Skeletal muscle tissue (tissue), 4 donors: ENCODE data around the gene PTH2R. TPM values are rescaled to one million over a fixed set of nuclear protein-coding genes. Genes with fewer than 3 reads are reported as not detected.

Experiments
- H3K27ac ChIP-seq: one replicate; pipeline ENCODE4 v1.7.0; 2013; ENCODE audit warnings: mild to moderate bottlenecking, low read depth, low read length, inconsistent platforms
- H3K27me3 ChIP-seq, 3 donors: one replicate each; pipeline ENCODE4 v1.7.0; 2013; ENCODE audit warnings: low read length in 3 of 3; ENCODE audit not compliant: control insufficient read depth in 3 of 3, insufficient read depth in 3 of 3
- H3K36me3 ChIP-seq, 3 donors: one replicate each; pipeline ENCODE4 v1.7.0; 2013; ENCODE audit warnings: low read length in 3 of 3; ENCODE audit not compliant: control insufficient read depth in 3 of 3, insufficient read depth in 3 of 3
- H3K4me1 ChIP-seq, 3 donors: one replicate each; pipeline ENCODE4 v1.7.0; 2013; ENCODE audit warnings: low read length in 3 of 3, mild to moderate bottlenecking in 3 of 3; ENCODE audit not compliant: control insufficient read depth in 3 of 3, insufficient read depth in 3 of 3
- H3K4me3 ChIP-seq, 3 donors: one replicate each; pipeline ENCODE4 v1.7.0; 2013; ENCODE audit warnings: low read length in 3 of 3
- H3K9ac ChIP-seq, 3 donors: one replicate each; pipeline ENCODE4 v1.7.0; 2013; ENCODE audit warnings: low read length in 3 of 3, mild to moderate bottlenecking in 3 of 3, moderate library complexity in 2 of 3, low read depth in 1 of 3
- H3K9me3 ChIP-seq, 3 donors: one replicate each; pipeline ENCODE4 v1.7.0; 2013; ENCODE audit warnings: low read length in 3 of 3; ENCODE audit not compliant: control insufficient read depth in 3 of 3
- total RNA-seq: library from RNA; depleted of rRNA; stranded (reverse); fragments of >200 nt; gene quantifications from one replicate; pipeline ENCODE4 v1.2.3, GENCODE V29; 2014
- donor health status: Osteomylitis.

Gene PTH2R, protein sequence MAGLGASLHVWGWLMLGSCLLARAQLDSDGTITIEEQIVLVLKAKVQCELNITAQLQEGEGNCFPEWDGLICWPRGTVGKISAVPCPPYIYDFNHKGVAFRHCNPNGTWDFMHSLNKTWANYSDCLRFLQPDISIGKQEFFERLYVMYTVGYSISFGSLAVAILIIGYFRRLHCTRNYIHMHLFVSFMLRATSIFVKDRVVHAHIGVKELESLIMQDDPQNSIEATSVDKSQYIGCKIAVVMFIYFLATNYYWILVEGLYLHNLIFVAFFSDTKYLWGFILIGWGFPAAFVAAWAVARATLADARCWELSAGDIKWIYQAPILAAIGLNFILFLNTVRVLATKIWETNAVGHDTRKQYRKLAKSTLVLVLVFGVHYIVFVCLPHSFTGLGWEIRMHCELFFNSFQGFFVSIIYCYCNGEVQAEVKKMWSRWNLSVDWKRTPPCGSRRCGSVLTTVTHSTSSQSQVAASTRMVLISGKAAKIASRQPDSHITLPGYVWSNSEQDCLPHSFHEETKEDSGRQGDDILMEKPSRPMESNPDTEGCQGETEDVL
- 0.52 TPM for total RNA-seq

DNA sequence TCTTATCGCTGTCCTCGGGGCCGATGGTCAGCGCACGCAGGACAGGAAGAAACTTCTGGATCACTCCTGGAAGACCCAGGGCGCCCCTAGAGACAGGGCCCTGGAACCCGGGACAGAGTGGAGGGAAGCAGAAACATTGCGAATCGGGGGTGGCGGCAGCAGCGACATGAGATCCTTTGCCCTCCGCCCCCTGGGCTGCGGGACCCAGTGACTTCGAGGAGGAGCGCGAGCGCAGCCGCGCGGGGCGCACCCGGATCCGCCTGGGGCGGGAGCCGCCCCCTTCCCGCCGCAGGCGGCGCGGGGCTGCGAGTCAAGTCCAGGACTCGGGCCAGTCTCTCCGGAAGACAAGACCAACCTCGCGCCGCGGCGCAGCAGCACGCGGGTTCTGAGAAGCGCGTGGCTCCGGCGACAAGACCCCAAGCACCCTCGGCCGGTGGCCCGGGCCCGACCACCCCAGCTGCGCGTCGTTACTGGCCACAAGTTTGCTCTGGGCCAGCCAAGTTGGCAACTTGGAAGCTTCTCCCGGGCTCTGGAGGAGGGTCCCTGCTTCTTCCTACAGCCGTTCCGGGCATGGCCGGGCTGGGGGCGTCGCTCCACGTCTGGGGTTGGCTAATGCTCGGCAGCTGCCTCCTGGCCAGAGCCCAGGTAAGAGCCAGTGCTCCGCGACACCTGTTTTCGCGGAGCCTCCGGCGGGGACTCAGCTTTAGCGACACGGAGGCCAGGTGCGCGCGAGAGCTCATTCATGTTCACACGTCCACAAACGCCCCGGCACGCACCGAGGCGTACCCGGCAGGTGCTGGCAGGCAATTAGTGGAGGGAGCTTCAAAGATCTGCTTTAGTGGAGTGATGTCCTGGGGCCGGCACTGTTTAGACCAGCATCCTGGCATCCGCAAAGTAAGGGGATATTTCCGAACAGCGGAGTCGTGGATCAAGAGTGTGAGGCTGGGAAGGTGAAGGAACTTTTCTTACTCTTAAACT, at the start of gene PTH2R:
Gene PTH2R (plus strand): TSS at position 319 of the 978 bp plus-strand sequence. CDS start 252 bp downstream, at position 571.
- Histone ChIP-seq H3K4me1 (peaks cover 0 to 6% (median 5%) of the 10 kb centered on the region in 3 donors), H3K36me3 (no peaks in the 10 kb centered on the region), H3K27me3 (peaks cover 25 to 40% (median 38%) of the 10 kb centered on the region in 3 donors), H3K27ac (no peak within 1 kb of the TSS), H3K9me3 (no peaks in the 10 kb centered on the region), H3K9ac (no peak within 1 kb of the TSS), H3K4me3 (peak within 1 kb of the TSS; percentile 23 to 40 (median 35))

DNA sequence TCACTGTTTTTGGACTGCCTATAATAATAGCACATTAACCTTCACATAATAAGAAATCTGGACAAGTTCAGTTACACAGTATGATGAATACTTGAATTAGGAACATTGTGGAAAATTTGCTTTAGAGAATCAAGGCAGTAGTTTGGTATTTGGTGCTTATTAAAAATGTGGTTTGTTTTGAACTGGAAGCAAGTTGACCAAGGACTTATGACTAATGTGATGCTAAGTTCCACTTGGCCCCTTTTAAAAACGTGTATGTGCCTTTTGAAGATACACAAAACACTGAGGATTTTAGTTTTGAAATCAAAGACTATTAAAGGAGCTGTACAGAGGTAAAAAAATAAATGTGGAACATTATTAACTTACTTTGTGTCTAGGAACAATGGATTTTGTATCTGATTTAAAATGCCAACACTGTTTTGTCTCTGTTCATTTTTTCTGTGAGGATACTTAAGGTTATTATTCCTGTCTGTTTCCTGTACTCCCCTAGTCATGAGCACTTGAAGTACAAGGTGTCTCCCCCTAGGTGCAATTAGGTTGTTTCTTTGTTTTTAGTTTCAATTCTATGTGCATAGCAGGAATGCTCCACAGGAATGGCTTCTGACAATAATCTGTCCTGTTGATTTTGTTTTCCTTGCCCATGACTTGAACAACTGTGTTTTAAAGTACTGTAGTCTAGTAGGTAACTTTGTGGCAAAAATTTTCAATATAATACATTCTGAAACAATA, 49.6 kb upstream of the PTH2R start:
- H3K27me3 ChIP-seq, result no peaks in the 10 kb centered on the region
- H3K36me3 ChIP-seq, result peaks cover 22 to 38% (median 27%) of the 10 kb centered on the region in 3 donors
- no peak overlapping the region for H3K4me3 ChIP-seq
- no peak overlapping the region for H3K9ac ChIP-seq
- H3K9me3 ChIP-seq, result peaks cover 0 to 3% (median 0%) of the 10 kb centered on the region in 3 donors
- H3K4me1 ChIP-seq, result no peaks in the 10 kb centered on the region
- no peak overlapping the region for H3K27ac ChIP-seq

GRCh38 chr2:208358758-208359631, 47.6 kb upstream of the PTH2R start:
- Histone ChIP-seq H3K27me3 (no peaks in the 10 kb centered on the region), H3K9me3 (peaks cover 0 to 3% (median 0%) of the 10 kb centered on the region in 3 donors), H3K9ac (no peak overlapping the region), H3K36me3 (peaks cover 10 to 20% (median 13%) of the 10 kb centered on the region in 3 donors), H3K27ac (no peak overlapping the region), H3K4me1 (no peaks in the 10 kb centered on the region), H3K4me3 (no peak overlapping the region)

DNA sequence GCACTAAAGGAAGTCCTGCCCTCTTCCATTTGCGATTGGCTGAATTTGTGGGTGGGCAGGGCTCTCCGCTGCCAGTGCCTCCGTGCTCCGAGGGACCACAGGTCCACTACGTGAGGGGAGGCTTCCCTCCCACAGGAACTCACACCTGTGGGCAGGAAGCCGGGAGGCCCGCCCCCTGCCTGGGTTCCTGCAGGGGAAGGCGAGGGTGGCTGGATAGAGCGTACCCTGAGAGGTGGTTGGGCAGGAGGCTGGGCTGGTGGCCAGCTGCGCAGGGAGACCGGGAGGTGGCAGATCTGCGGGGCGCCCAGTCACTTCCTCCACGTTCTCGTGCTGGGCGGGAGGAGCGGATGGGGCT, 47.0 kb upstream of the PTH2R start:
- H3K36me3 ChIP-seq, result peaks cover 6 to 17% (median 9%) of the 10 kb centered on the region in 3 donors
- no peak overlapping the region for H3K4me3 ChIP-seq
- H3K4me1 ChIP-seq, result no peaks in the 10 kb centered on the region
- peaks cover 0 to 3% (median 2%) of the 10 kb centered on the region in 3 donors for H3K9me3 ChIP-seq
- H3K27me3 ChIP-seq, result no peaks in the 10 kb centered on the region
- no peak overlapping the region for H3K27ac ChIP-seq
- H3K9ac ChIP-seq, result no peak overlapping the region

DNA sequence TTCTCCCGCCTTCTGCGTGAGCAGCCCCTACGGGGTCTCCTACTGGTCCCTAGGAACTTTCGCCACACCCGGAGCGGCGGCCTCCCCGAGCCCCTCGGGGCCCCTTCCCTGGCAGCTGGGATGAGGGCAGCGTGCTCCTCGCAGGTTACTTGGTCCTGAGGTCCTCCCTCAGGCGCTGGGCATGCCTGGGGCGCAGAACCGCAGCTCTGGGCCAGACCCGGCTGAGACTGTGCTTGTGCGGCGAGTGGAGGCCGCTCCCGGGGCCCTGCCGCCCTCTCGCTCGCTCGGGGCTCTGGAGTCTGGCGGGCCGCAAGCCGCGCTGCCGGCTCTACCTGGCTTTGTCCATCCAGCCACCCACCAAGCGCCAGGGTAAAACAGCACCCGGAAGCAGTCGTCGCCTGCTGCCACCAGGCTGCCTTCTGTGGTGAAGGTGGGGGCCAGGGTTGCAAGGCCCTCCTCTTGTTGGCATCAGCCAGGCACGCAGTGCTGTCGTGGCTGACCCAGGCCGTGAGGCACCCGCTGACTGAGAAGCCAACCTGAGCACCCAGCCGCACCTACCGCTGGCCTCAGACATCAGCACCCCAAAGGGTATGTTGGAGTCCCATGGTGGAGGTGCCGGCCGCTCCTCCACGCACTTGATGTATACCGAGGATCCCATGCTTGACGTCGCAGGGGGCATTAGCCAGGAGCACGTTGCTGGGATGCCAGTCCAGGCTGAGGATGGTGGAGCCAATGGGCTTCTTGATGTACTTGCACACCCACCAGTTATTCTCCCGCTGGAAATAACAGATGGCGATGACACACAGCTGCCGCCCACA, 46.1 kb upstream of the PTH2R start:
- Histone ChIP-seq H3K4me1 (no peaks in the 10 kb centered on the region), H3K27me3 (no peaks in the 10 kb centered on the region), H3K27ac (no peak overlapping the region), H3K4me3 (no peak overlapping the region), H3K9ac (no peak overlapping the region), H3K9me3 (peaks cover 0 to 3% (median 2%) of the 10 kb centered on the region in 3 donors), H3K36me3 (peaks cover 0 to 8% (median 2%) of the 10 kb centered on the region in 3 donors)

DNA sequence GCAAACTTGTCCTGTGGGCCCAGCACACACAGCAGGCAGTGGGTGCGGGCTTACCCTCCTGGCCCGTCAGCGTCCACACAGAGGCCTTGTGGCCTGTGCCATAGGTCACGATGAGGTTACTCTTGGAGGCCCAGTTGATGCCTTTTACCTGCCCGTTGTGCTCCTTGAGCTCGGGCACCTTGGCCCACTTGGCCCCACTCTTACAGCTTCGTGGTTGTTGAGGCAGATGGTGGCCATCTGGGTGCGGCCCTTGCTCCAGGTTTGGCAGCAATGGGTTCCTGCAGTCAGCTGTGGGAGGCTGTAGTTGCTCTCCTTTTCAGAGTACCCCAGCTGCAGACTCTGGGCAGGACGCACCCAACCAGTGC, 45.5 kb upstream of the PTH2R start:
- H3K9me3 ChIP-seq, result peaks cover 0 to 3% (median 2%) of the 10 kb centered on the region in 3 donors
- no peaks in the 10 kb centered on the region for H3K4me1 ChIP-seq
- H3K4me3 ChIP-seq, result no peak overlapping the region
- H3K36me3 ChIP-seq, result peaks cover 0 to 7% (median 0%) of the 10 kb centered on the region in 3 donors
- H3K27ac ChIP-seq, result no peak overlapping the region
- H3K27me3 ChIP-seq, result no peaks in the 10 kb centered on the region
- H3K9ac ChIP-seq, result no peak overlapping the region

DNA sequence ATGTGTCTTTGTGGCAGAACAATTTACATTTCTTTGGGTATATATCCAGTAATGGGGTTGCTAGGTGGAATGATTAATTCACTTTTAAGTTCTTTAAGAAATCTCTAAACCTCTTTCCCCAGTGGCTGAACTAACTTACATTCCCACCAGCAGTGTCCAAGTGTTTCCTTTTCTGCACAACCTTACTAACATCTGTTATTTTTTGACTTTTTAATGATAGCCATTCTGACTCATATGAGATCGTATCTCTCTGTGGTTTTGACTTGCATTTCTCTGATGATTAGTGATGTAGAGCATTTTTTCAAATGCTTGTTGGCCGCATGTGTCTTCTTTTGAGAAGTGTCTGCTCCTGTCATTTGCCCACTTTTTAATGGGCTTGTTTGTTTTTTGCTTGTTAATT, 43.1 kb upstream of the PTH2R start:
- Histone ChIP-seq H3K9me3 (peaks cover 0 to 3% (median 2%) of the 10 kb centered on the region in 3 donors), H3K9ac (no peak overlapping the region), H3K4me1 (no peaks in the 10 kb centered on the region), H3K36me3 (no peaks in the 10 kb centered on the region), H3K27me3 (no peaks in the 10 kb centered on the region), H3K4me3 (no peak overlapping the region), H3K27ac (no peak overlapping the region)

- H3K9me3 ChIP-seq, result peaks cover 0 to 2% (median 0%) of the 10 kb centered on the region in 3 donors
- no peak overlapping the region for H3K27ac ChIP-seq
- no peak overlapping the region for H3K9ac ChIP-seq
- no peak overlapping the region for H3K4me3 ChIP-seq
- no peaks in the 10 kb centered on the region for H3K27me3 ChIP-seq
- no peaks in the 10 kb centered on the region for H3K36me3 ChIP-seq
- H3K4me1 ChIP-seq, result no peaks in the 10 kb centered on the region
These were observed 40.1 kb upstream of the PTH2R start for GRCh38 chr2:208366215-208367127.
